Stimulated activated CD4-positive, alpha-beta T cell treated with anti-CD3 and anti-CD28 coated beads, Interleukin-4, amount 100 ng/mL, for 1 hour (primary cell): Measurements from ENCODE around the gene CLDN15.

Experiments
- DNase-seq: peaks from one replicate; pipeline ENCODE4 v3.0.0-alpha.2; 2020

CLDN15 gene

DNA sequence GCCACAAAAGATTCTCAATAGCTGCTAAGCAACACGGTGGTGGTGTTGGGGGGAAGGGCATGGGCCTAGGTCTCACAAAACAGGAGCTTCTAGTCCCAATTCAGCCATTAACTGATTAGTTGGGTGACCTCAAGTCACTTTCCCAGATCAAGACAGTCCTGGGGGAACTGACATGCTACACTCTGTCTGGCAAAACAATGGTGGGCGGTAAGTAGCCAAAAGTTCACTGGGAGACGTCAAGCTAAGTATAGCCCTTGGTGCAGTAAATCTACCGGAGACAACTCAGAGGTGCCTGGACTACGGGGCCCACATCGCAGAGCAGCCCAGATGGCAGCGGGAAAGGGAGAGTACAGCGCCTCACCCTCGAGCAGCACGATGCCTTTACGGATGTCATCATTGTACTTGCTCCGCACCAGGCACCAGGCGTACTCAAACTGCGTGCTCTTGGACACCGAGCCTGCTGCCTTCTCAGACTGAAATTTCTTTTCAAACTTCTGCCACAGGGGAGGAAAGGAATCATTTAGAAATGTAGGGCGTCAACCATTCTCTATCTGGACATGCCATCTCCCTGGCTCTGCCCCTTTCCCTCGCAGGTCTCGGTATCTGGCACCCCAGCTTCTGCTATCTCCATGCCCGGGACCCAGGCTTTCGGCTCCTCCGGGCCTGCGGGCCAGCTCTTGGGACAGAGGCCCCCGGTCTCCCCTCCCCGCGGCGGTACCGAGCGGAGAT, 6.2 kb upstream of the CLDN15 start:
- DNase-seq, result no peak

DNA sequence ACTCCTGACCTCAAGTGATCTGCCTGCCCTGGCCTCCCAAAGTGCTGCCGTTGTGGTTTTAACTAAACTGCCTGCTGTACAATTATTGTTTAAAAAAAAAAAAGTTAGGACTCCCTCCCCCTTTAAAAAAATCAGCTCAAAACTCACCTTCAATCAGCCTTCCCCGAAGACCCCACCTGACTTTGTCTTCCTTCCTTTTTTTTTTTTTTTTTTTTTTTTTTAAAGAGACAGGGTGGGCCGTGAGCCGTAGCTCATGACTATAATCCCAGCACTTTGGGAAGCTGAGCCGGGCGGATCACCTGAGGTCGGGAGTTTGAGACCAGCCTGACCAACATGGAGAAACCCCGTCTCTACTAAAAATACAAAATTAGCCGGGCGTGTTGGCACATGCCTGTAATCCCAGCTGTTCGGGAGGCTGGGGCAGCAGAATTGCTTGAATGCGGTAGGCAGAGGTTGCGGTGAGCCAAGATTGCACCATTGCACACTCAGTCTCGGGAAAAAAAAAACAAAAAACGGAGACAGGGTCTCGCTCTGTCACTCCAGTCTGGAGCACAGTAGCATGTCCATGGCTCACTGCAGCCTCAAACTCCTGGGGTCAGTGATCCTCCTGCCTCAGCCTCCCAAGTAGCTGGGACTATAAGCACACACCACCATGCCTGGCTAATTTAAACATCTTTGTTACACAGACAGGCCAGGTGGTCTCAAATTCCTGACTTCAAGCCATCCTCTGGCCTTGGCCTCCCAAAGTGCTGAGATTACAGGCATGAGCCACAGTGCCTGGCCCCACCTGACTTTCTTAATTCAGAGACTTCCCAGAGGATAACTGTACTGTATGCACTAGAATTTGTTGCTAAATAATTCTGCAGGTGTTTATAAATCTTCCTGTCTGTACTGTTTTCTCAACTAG, 4.1 kb upstream of the CLDN15 start:
- DNase-seq, result no peak

DNA sequence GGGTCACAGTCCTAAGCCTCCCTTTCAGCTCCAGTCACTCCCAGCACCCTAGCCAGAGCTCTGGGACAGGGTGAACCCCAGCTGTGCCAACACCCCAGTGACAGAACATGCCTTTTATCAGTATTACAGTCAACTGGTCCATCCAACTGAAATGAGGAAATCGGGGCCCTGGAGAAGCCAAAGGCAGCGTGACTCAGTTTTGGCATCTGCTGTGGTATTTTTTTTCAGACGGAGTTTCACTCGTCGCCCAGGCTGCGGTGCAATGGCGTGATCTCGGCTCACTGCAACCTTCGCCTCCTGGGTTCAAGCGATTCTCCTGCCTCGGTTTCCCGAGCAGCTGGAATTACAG, 3.4 kb upstream of the CLDN15 start:
- DNase-seq, result no peak

DNA sequence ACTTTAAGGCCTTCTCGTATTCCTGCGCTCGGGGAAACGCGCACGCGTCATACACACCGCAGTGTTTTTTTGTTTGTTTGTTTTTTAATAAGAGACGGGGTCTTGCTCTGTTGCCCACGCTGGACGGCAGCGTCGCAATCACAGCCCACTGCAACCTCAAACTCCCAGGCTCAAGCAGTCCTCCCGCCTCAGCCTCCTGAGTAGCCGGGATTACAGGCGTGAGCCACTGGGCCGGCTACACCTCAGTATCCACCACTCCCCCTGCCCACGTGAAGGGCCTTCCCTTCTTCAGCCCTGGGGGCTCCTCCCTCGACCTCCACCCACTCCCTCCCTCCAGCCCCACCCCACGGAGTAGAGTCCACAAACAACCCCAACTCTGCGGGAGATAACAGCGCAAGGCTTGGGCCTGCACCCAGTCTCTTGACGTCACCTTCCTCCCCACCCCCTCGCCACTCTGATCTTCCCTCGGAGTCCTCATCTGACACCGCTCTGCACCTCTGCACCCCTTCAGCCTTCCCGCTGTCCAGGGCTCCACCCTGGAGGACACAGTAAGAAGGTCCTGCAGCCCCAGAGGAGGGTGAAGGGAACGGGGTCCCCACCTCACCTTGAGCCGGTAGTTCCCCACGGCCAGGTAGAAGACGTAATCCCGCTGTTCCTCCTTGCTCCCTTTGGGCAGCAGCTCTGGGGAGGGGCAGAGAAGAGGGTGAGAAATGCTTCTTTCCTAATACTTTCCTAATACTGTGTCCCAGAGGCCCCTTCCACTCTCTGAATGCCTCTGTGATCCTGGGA, 2.8 kb upstream of the CLDN15 start:
- no peak for DNase-seq

DNA sequence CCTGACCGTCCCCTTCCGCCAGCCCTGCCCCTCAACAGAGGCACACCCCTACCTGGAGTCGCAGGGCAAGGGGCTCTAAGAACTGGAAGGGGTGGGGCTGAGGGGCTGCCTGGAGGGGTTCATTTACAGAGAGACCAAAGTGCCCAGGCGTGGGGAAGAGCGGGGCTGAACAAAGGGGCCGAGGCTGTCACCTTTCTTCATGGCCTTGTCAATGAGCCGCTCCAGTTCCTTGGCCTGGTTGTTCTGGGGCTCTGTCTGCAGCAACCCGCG, 2.3 kb upstream of the CLDN15 start:
- no peak for DNase-seq

DNA sequence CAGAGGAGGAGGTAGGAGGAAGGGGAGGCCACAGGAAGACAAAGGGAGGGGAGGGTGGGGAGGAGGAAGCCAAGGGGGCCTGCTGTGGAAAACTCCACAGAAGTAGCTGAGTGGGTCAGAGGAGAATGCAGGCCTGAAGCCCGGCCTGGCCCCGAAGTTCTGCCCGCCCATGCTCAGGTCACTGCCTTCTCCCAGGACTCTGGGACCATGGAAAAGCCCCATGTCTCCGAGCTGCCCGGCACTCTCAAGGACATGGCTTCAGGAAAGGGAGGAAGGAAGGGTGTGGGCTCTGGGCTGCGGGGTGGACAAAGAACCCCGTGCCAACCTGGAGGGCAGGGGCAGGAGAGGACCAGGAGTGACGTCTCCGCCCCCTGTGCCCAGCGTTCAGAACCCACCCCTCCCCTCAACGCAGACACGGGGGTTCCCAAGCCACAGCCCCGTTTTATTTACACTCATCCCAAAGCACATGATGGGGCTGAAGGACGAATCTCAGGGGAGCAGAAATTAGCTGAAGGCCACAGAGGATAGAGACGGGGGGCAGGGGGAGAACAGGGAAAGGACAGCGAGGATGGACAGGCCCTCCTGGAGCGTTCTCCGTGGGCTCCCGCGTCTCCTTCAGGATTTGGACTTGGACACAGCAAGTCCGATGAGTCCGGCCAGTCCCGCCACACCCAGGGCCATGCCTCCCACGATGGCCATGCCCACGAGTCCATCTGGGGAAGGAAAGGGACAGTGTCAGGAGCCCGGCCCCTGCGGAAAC, 1.8 kb upstream of the CLDN15 start:
- DNase-seq, result no peak

DNA sequence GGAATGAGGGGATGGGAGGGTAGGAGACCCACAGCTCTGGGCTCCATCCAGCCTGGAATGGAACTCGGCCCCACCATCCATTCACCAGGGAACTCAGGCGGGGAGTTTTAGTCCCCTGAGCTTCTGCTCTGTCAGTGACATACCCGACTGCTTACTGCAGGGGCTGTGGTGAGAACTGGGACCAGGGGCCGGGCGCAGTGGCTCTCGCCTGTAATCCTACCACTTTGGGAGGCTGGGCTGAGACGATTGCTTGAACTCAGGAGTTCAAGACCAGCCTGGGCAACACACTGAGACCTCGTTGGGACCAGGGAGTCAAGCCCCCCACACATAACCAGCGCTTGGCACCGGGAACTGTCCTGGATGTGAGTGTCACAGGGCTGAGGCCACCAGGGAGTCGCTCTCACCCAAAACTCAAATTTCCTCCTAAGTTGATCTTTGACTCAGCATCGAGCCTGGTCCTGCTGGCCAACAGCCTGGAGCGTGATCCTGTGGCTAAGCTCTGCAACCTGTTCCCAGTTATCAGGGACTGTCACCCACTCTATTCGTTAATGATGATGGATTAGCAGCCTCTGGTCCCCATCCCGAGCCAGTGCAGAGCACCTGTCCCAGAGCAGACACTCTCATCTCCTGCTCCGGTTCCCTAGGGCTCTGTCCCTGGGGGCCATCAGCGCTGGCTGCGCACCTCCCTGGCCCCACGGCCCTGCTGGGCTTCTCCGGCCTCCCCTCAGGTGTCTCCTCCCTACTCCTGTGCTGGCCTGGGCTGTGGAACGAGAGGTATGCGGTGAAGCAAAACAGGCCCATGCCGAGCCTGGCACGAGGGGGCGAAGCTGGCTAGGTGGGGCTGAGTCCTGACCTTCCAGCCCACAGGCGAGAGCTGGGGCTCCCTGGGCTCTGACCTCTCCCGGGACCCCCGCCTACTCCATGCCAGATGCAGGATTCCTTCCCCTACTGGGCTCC, 902 bp upstream of the CLDN15 start:
- DNase-seq, result no peak

DNA sequence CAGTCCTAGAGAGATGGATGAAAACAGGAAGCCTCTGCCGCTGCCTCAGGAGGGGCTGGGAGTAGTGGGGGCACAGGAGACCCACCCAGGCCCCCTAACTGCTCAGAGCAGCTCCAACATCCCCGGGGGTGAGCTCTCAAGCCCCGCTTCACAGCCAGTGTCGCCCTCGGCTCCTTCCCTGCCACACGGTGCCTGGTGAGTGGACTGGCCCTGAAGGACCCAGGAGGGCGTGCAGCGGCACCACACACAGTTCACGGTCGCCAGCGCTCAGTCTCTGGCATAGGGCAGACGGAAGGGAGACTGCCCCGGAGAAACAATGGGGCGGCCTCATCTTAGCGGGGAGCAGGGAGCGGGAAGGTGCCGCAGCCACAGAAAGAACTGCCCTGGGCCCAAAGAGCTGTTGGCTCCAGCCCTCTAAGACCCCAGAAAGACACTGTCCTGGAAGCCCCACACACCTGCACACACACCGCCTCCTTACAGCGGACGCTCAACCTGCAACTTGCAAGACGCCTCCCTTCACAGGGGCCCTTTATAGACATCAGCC, 1.2 kb downstream of the CLDN15 start:
- DNase-seq, result no peak

DNA sequence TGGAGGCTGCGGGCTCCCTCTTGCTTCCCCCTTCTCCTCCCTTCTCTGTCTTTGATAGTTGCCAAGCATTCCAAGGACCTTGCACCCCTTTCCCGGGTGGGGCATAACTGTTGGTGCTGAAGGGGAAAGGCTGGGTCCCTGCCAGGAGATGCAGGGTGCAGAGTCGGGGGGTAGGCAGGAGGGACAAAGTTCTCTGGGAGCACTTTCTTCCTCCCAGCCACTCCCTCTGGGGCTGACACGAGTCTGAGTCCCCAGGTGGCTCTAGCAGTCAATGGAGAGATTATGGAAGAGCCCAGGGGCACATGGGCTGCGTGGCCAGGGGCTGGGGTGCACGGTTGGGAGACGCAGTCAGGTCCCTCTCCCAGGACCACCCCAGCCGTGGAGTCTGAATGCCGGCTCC, 2.1 kb downstream of the CLDN15 start:
- DNase-seq, result no peak

DNA sequence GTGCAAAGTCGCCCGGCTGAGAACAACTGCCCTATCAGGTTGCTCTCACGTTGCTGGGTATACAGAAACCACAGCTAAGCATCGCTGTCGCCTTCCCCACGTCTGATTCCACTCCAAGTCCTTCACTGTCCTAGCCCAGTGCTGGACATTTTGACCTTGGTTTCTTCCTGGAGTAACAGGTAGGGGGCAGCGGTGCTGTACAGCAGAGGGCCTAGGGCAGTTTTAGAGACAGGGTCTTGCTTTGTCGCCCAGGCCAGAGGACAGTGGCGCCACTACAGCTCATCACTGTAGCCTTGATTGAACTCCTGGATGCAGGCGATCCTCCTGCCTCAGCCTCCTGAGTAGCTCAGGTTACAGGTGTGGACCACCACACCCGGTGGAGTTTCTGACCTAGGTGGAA, 2.6 kb downstream of the CLDN15 start:
- no peak for DNase-seq

DNA sequence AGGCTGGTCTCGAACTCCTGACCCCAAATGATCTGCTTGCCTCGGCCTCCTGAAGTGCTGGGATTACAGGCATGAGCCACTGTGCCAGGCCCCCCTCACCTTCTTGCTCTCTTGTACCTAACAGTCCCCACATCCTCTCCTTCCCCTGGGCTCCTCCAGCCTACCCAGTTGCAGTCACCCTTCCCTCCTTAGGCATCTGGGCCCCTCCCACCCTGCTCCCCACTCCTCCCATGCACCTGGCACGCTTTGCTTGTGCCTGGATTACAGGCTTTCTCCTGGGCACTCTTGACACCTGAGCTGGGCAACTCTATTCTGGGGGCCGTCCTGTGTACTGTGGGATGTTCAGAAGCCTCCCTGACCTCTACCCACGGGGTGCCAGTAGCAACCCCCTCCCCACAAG, 3.0 kb downstream of the CLDN15 start:
- no peak for DNase-seq

DNA sequence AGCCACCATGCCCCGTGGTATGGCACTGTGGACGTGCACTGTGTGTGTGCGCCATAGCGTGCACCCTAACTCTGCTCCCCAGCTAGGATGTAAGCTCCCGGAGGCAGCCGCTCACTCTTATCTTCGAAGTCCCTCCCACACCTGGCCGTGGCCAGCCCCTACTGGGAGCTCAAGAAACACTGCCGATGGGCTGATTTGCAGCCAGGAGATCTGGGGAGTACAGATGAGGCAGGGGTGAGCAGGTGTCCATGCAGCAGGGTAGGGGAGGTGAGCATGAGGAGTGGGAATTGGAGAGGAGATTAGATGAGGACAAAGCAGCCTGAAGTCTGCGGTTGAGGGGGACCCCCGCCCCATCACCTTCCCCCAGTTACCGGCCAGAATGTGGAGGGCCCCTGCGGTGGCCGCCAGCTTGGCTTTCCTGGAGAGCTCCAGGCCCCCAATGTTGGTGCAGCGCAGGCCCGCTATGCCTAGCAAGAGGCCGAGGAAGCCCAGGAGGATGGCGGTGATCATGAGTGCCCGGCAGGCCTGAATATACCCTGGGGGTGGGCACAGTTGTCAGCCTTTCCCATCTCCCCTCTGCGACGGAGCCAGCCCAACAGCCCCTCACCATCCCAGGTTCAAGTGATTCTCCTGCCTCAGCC, 3.6 kb downstream of the CLDN15 start:
- no peak for DNase-seq

DNA sequence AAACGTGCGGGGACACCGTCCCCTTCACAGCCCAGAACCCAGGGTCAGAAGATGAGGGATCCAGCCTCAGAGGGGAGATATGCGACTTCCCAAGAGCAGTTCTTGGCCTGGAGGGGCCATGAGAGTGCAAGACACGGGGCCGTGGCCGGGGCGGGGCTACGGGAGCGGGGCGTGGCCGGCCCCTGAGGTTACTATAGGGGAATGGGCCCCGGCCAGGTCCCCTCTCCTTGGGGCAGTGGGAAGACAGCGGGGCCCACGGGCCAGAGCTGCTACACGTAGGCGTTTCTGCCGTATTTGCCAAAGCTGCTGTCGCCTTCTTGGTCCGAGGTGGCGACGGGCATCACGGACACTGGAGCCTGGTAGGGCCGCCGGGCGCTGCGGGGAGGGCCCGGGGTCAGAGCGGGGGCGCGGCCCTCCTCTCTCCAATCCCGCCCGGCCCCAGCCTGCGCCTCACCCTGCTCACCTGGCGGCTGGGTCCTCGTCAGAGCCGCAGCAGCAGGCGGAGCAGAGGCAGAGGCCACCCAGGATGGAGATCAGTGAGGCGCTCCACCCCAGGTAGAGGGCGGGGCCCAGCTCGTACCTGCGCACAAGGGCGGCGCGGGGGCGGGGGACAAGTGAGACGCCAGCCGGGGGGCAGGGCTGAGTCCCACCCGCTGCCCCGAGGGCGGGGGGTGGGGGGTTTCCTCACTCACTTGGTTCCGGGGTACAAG, 5.3 kb downstream of the CLDN15 start:
- no peak for DNase-seq

DNA sequence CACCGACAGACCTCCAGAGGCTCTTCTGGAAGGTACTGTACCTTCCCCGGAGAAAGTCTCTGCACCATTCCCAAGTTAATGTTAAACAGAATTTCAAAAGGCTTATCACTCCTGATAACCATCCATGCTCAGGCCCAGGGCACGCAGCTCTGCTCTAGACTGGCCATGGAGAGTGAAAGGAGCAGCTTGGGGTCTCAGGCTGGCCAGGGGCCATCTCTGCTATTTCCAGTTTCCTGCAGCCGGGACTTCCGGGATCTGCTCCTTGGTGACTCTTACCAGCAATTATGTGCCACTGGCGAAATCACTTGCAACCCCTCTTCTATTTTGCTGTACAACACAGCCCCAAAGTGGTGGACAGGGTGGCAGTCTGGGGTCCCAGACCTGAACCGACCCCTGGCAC, 6.0 kb downstream of the CLDN15 start:
- no peak for DNase-seq

DNA sequence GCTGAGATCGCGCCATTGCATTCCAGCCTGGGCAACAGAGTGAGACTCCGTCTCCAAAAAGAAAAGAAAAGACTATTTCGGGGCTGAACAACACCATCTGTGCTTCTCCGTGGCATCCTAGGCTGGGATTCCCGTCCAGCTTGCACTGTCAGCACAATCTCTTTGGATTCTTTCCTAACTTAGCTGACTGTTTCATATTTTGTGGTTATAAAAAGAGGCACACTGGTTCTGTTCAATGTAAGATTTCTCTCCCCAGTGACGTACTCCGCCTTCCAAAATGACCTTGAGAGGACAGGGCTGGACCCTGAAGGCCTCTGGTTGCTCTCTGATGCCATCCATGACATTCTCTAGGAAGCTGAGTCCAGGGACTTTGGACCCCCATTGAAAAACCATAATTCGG, 10.9 kb downstream of the CLDN15 start:
- no peak for DNase-seq

DNA sequence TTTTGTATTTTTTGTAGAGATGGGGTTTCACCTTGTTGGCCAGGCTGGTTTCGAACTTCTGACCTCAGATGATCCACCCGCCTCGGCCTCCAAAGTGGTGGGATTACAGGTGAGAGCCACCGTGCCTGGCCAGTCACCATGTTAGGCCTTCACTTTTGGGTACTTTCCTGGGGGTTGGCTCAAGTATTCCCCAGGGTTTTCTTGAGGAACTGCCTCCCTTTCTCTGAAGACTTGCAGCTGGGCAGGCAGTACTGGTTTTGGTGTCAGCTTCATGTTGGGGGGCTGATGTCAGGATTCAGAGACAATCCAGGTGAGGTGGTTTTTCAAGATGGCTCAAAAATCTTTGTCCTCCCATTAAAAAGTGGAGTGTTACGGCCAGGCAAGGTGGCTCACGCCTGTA, 12.0 kb downstream of the CLDN15 start:
- DNase-seq, result no peak

DNA sequence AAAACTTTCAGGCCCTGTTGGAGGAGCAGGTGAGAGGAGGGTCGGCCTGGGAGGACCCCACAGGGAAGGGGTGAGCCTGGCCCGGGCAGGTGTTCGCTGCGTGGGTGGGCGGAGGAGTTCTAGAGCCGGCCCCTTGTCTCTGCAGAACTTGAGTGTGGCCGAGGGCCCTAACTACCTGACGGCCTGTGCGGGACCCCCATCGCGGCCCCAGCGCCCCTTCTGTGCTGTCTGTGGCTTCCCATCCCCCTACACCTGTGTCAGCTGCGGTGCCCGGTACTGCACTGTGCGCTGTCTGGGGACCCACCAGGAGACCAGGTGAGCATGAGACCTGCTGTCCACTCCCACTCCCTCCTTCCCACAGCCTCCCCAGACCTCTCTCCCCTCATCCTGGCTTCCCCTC, 14.1 kb downstream of the CLDN15 start:
- no peak for DNase-seq

DNA sequence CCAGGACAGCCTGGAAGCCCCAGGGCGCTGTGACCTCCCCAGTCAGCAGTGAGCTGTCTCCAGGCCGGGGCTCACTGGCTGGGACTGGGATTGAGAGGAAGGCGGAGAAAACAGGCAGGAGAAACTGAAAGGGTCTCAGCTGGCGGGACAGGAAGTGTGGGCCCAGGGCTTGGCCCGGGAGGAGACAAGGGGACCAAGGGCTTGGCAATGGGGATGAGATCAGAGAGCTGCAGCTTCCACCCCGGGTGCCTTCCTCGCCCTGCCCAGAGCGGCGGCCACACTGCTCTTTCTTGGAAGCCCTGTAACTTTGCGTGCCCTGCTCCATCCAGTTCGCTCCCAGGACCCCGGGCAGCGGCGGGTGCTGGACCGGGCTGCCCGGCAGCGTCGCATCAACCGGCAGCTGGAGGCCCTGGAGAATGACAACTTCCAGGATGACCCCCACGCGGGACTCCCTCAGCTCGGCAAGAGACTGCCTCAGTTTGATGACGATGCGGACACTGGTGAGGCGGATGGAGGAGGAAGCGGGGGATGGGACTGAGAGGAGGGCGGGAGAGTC, 15.2 kb downstream of the CLDN15 start:
- no peak for DNase-seq

DNA sequence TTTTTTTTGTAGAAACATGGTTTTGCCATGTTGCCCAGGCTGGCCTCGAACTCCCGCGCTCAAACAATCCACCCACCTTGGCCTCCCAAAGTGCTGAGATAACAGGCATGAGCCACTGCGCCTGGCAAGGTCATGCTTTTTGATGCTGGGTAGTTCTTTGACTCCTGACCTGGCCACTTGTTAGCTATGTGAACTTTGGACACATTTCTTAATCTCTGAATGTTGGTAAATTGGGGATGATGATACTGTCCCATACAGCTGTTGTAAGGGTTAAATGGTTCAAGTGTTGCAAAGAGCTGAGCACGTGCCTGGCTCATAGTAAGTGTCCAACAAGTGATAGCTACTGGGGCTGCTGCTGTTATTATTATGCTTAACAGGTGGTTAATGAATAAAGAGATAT, 17.3 kb downstream of the CLDN15 start:
- DNase-seq, result no peak
